DND-41 (cell line): ENCODE measurements around the gene CCDC116.
A peak's percentile ranks its signal among the peaks of the same experiment; 100 is the strongest.

Experiments
- CTCF ChIP-seq: IDR thresholded peaks from 2 replicates; pipeline ENCODE4 v1.5.1; 2012; ENCODE audit warnings: borderline replicate concordance, low read length, moderate library complexity, mild to moderate bottlenecking; ENCODE audit not compliant: poor library complexity, severe bottlenecking; ENCODE audit errors: extremely low read depth
- EZH2 ChIP-seq: IDR thresholded peaks from 3 replicates; pipeline ENCODE4 v1.6.1; 2012; ENCODE audit warnings: borderline replicate concordance, low read depth, mild to moderate bottlenecking, moderate library complexity, low read length, inconsistent platforms; ENCODE audit not compliant: severe bottlenecking

GRCh38 chr22:21643533-21644357 is 11.2 kb downstream of the CCDC116 start:
- TF ChIP-seq EZH2 (no peak), CTCF (peak; percentile 52)
